ENCODE data around the gene MAP6.

The MAP6 gene

DNA sequence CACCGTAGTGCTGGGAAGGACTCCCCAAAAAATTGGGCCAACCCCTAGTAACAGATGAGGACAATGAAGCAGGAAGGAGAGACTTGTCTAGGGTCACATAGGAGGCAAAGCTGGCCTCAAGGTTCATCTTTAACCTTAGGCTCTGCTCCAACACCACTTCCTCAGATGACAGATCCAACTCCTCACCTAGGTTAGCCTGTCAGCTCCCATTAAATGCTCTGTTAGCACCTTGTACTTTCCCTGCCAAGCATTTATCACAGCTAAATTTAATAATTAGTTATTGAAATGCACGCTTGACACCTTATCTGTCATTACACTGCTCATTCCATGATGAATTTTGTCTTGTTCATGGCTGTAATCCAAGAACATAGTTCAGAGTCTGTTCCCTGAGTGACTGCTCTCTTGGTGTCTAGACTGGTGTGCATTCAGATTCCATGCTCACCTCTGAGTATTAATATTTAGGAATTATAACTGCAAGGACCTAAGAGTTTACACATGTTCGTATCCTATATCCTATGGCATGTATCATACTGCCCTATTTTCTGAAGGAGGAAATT, 18.6 kb downstream of the MAP6 start:
- no peak for TF ChIP-seq CTCF (IDR thresholded peaks at IDR 0.05; ENCODE audit: extremely low read depth, insufficient read depth, missing control alignments)
- in situ Hi-C loops (cut with MboI; ENCODE audit: low pct_unique_long_range_greater_than_20kb, low sequenced_read_pairs, unreplicated experiment) = no loop called here
- DNase-seq (ENCODE audit: low spot score) = no peak

DNA sequence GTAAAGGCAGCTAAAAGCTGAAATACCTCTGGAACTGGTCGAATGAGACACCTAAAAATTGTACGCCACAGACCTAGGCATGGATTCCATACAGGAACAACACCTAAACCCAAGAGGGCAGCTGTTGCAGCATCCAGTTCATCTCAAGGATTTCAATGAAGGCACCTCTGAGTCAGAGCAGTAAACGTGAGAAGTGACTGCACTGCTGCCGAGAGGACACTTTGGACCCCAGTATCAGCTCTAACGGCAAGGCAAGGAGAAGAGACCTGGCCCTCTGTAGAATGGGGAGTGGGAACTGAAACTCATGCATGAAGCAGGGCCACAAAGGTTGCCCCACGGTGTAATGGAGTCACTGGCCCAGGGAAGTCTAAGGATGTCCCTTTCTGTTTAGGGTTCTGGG, 23.9 kb downstream of the MAP6 start:
- TF ChIP-seq CTCF (IDR thresholded peaks at IDR 0.05; ENCODE audit: extremely low read depth, insufficient read depth, missing control alignments) = no peak
- in situ Hi-C loops (cut with MboI; ENCODE audit: low pct_unique_long_range_greater_than_20kb, low sequenced_read_pairs, unreplicated experiment) = no loop called here
- no peak for DNase-seq (ENCODE audit: low spot score)

DNA sequence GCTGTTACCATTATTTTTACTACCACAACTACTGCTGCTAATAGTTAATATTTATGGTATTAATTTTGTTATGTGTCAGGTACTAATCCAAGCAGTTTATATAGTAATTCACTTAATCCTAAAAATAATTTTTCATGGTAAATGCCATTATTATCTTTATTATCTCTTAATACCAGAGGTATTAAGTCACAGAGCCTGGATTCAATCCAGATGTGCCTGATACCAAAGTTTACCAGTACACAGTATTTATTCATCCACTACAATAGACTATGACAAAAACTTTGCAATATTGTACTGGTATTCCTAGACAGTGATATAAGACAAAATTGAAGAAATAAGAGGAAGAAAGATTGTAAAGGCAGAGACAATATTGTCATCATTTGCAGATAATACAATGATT, 24.5 kb downstream of the MAP6 start:
- DNase-seq (ENCODE audit: low spot score) = no peak
- in situ Hi-C loops (cut with MboI; ENCODE audit: low pct_unique_long_range_greater_than_20kb, low sequenced_read_pairs, unreplicated experiment) = no loop called here
- no peak for TF ChIP-seq CTCF (IDR thresholded peaks at IDR 0.05; ENCODE audit: extremely low read depth, insufficient read depth, missing control alignments)

- TF ChIP-seq CTCF (IDR thresholded peaks at IDR 0.05; ENCODE audit: extremely low read depth, insufficient read depth, missing control alignments) = no peak
- DNase-seq (ENCODE audit: low spot score) = no peak
- in situ Hi-C loops (cut with MboI; ENCODE audit: low pct_unique_long_range_greater_than_20kb, low sequenced_read_pairs, unreplicated experiment) = no loop called here
These were observed 26.3 kb downstream of the MAP6 start for GRCh38 chr11:75642402-75643113.

GRCh38 chr11:75639762-75640181, 29.1 kb downstream of the MAP6 start:
- DNase-seq (ENCODE audit: low spot score) = no peak
- in situ Hi-C loops (cut with MboI; ENCODE audit: low pct_unique_long_range_greater_than_20kb, low sequenced_read_pairs, unreplicated experiment) = no loop called here
- no peak for TF ChIP-seq CTCF (IDR thresholded peaks at IDR 0.05; ENCODE audit: extremely low read depth, insufficient read depth, missing control alignments)

- no peak for TF ChIP-seq CTCF (IDR thresholded peaks at IDR 0.05; ENCODE audit: extremely low read depth, insufficient read depth, missing control alignments)
- in situ Hi-C loops (cut with MboI; ENCODE audit: low pct_unique_long_range_greater_than_20kb, low sequenced_read_pairs, unreplicated experiment) = no loop called here
These were observed 30.8 kb downstream of the MAP6 start for GRCh38 chr11:75637998-75638397.

More at GRCh38 chr11:75637998-75638397, 30.8 kb downstream of the MAP6 start:
- DNase-seq (ENCODE audit: low spot score) = no peak

All from GM13977 (cell line).